ENCODE measurements around the gene C1QB.

C1QB gene

DNA sequence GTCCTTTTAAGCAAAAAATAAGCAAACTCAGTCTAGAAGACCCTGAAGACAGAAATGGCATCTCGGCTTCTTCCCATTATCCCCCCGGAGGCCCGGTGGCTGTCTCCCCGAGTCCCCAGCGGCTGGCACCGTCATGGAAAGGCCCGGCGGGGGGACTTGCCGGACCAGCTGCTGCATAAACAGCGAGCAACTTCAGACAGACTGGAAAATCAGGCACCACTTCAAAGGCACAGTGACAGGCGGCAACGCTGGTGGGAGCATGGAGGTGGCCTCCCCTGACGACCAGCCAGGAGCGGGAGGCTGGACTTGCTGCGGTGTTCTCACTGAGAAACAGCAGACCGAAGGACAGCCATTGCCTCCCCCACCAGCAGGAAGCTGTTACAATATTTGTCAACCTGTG is 35.0 kb upstream of the C1QB start:
- peaks cover 88% of the 10 kb centered on the region for H3K27me3 ChIP-seq (replicated peaks; ENCODE audit: control insufficient read depth, insufficient read depth, low read length)

DNA sequence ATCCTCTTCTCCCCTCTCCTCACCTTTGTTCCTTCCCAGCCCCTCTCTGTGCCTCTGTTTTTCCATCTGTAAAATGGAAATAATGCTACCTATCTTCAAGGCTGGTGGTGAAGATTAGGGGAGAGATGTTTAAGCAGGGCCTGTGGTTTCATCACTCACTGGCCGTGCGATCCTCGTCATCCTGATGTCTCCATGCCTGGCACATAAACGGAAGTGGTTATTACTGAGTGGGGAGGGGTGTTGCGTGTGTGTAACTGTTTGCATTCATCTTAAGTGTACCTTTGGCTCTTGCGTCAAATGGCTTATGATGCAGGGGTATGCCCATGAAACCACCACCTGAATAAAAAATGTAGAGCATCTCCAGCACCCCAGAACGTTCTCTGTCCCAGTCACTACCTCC is 33.8 kb upstream of the C1QB start:
- DNase-seq (ENCODE audit: low read depth), result no peak
- Histone ChIP-seq H3K9ac (ENCODE audit: low read length) (no peak overlapping the region), H3K27me3 (replicated peaks; ENCODE audit: control insufficient read depth, insufficient read depth, low read length) (peaks cover 81% of the 10 kb centered on the region), H3K9me3 (ENCODE audit: control insufficient read depth, low read length) (no peaks in the 10 kb centered on the region), H3K4me1 (ENCODE audit: control insufficient read depth, insufficient read depth, low read length) (no peaks in the 10 kb centered on the region), H3K36me3 (ENCODE audit: control insufficient read depth, insufficient read depth, low read length, severe bottlenecking) (no peaks in the 10 kb centered on the region), H3K4me3 (ENCODE audit: low read length) (no peak overlapping the region)

More for the DNA sequence above, 35.0 kb upstream of the C1QB start:
- no peak for DNase-seq (ENCODE audit: low read depth)
- H3K9me3 ChIP-seq (ENCODE audit: control insufficient read depth, low read length), result no peaks in the 10 kb centered on the region
- no peaks in the 10 kb centered on the region for H3K36me3 ChIP-seq (ENCODE audit: control insufficient read depth, insufficient read depth, low read length, severe bottlenecking)
- H3K4me1 ChIP-seq (ENCODE audit: control insufficient read depth, insufficient read depth, low read length), result no peaks in the 10 kb centered on the region
- H3K4me3 ChIP-seq (ENCODE audit: low read length), result no peak overlapping the region
- H3K9ac ChIP-seq (ENCODE audit: low read length), result no peak overlapping the region

DNA sequence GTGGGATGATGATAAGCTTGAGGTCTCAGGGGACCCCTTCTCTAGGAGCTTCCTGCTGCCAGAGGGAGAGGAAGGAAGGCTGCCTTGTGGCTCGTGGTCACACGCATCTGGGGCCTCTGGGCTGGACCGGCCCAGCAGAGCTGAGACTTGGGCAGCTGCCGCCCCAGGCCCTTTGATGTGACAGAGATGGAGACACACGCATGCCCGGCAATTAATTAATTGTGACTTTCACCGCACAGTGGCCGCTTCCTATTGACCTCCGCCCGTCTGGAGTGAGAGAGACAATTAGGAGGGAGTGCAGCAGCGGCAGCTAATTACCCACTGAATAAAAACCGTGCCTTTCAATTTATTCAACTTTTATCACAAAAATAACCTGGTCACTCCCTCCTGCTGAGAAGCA is 33.2 kb upstream of the C1QB start:
- Histone ChIP-seq H3K9ac (ENCODE audit: low read length) (no peak overlapping the region), H3K4me3 (ENCODE audit: low read length) (no peak overlapping the region), H3K9me3 (ENCODE audit: control insufficient read depth, low read length) (no peaks in the 10 kb centered on the region), H3K4me1 (ENCODE audit: control insufficient read depth, insufficient read depth, low read length) (no peaks in the 10 kb centered on the region), H3K36me3 (ENCODE audit: control insufficient read depth, insufficient read depth, low read length, severe bottlenecking) (no peaks in the 10 kb centered on the region), H3K27me3 (replicated peaks; ENCODE audit: control insufficient read depth, insufficient read depth, low read length) (peaks cover 81% of the 10 kb centered on the region)
- DNase-seq (ENCODE audit: low read depth), result no peak

DNA sequence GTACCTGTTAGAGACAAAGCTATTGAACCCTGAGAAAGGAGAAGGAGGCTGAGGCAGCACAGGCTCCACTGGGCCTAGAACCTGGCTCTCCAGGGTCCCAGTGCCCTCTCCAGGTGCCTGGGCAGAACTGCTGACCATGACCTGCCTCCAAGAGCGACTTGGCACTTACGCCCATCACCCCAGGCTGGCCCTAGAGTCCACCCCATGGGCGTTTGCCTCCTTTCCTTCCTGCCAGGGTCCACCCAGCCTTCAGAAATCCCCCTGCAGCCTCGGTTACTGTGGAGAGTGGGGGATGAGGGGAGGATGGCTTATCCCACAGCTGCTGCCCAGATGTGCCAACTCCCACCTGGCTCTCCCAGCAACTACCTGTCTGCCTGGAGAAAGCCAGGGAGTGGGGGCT is 31.3 kb upstream of the C1QB start:
- DNase-seq (ENCODE audit: low read depth), result no peak
- Histone ChIP-seq H3K36me3 (ENCODE audit: control insufficient read depth, insufficient read depth, low read length, severe bottlenecking) (no peaks in the 10 kb centered on the region), H3K4me1 (ENCODE audit: control insufficient read depth, insufficient read depth, low read length) (no peaks in the 10 kb centered on the region), H3K4me3 (ENCODE audit: low read length) (no peak overlapping the region), H3K9me3 (ENCODE audit: control insufficient read depth, low read length) (no peaks in the 10 kb centered on the region), H3K9ac (ENCODE audit: low read length) (no peak overlapping the region), H3K27me3 (replicated peaks; ENCODE audit: control insufficient read depth, insufficient read depth, low read length) (peaks cover 83% of the 10 kb centered on the region)

DNA sequence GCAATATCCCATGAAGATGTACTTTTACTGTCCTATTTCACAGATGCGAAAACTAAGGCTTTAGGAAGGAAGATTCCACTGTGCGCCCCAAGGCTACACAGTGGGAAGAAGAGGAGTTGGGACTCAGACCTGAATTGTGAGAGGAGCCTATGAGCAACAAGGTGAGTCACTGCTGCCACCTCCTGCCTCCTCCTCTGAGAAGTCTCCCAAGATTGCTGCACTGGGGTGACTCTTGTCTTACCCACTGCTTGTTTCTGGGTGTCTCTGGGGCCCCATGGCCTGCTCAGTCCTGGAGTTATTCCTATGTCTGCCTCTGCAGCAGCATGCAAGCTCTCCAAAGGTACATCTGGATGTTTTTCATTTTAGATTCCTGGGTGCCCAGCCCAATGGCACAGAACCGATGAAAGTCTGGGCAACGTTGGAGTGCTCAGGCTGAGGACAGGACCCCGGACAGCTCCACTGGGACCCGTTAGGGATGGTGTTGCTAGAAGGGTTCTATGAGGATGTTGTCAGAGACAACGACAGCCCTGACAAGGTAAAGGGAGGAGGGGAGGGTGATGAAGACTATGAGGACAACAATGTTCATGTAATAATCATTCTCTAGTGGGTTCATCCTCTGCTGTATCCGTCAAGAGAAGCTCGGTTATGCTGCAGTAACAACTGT is 27.6 kb upstream of the C1QB start:
- Histone ChIP-seq H3K9ac (ENCODE audit: low read length) (no peak overlapping the region), H3K9me3 (ENCODE audit: control insufficient read depth, low read length) (no peaks in the 10 kb centered on the region), H3K36me3 (ENCODE audit: control insufficient read depth, insufficient read depth, low read length, severe bottlenecking) (no peaks in the 10 kb centered on the region), H3K4me3 (ENCODE audit: low read length) (no peak overlapping the region), H3K27me3 (replicated peaks; ENCODE audit: control insufficient read depth, insufficient read depth, low read length) (peaks cover 85% of the 10 kb centered on the region), H3K4me1 (ENCODE audit: control insufficient read depth, insufficient read depth, low read length) (no peaks in the 10 kb centered on the region)
- peak; percentile 22 for DNase-seq (ENCODE audit: low read depth)

DNA sequence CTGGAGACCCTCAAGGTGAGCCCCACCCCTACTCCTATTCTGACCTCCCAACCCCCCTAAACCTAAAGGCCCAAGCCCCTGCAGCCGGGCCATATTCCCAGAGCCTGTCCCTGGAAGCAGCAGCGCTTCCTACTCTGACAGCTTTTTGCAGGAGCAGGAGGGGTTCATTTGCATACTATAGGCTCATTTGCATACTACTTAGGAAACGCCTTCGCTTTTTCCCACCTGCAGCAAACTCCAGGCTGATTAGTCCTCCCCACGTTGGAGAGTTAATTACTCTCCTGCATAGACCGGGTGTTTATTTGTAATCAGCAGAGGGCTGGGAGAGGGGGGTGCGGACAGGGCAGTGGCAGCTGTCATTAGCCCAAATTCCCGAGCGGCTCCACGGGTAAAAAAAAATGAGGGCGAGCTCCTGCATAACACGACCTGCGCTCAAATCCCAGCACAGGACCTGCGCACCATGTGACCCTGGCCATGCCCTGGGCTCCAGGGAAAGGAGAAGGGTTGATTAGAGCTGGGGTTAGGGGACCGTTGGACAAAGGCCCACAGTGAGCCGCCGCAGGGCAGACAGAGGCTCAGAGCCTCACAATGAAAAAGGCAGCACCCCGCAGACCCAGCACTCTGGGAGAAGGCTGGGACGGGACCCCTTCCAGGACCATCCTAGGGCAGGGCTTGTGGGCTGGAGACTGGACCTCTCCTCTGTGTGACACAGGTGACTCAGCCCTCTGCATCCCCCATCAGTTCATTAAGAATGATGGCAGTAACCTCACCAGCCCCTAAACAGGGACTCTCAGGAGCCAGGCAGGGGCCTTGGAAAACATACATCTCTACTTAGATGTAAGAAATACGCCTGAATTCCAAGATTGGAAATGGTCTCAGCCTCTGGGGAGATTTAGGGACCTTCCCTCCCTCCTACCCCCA is 26.5 kb upstream of the C1QB start:
- Histone ChIP-seq H3K4me3 (ENCODE audit: low read length) (no peak overlapping the region), H3K27me3 (replicated peaks; ENCODE audit: control insufficient read depth, insufficient read depth, low read length) (peaks cover 80% of the 10 kb centered on the region)
- DNase-seq (ENCODE audit: low read depth), result no peak

DNA sequence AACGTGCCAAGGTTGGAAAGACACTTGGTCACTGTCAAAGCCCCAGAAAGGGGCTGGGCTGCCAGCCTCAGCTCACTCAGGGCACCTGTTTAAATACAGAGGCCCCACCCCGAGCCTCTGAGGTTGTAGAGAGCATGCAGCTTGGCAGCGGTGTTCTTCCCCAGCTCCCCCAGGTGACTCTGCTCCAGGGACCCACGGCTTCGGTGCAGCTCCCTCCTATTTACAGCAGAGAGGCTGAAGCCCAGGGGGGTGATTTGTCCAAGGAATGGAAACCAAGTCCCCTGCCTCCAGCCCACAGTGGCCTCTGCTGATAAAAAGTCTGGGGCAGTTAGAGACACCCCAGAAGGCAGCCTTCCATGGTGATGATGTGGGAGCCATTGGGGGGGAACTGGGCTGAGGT is 25.7 kb upstream of the C1QB start:
- no peak for DNase-seq (ENCODE audit: low read depth)
- Histone ChIP-seq H3K4me3 (ENCODE audit: low read length) (no peak overlapping the region), H3K36me3 (ENCODE audit: control insufficient read depth, insufficient read depth, low read length, severe bottlenecking) (no peaks in the 10 kb centered on the region), H3K27me3 (replicated peaks; ENCODE audit: control insufficient read depth, insufficient read depth, low read length) (peaks cover 73% of the 10 kb centered on the region), H3K9ac (ENCODE audit: low read length) (no peak overlapping the region), H3K9me3 (ENCODE audit: control insufficient read depth, low read length) (no peaks in the 10 kb centered on the region), H3K4me1 (ENCODE audit: control insufficient read depth, insufficient read depth, low read length) (no peaks in the 10 kb centered on the region)

More for the DNA sequence above, 26.5 kb upstream of the C1QB start:
- Histone ChIP-seq H3K9me3 (ENCODE audit: control insufficient read depth, low read length) (no peaks in the 10 kb centered on the region), H3K36me3 (ENCODE audit: control insufficient read depth, insufficient read depth, low read length, severe bottlenecking) (no peaks in the 10 kb centered on the region), H3K9ac (ENCODE audit: low read length) (no peak overlapping the region), H3K4me1 (ENCODE audit: control insufficient read depth, insufficient read depth, low read length) (no peaks in the 10 kb centered on the region)

DNA sequence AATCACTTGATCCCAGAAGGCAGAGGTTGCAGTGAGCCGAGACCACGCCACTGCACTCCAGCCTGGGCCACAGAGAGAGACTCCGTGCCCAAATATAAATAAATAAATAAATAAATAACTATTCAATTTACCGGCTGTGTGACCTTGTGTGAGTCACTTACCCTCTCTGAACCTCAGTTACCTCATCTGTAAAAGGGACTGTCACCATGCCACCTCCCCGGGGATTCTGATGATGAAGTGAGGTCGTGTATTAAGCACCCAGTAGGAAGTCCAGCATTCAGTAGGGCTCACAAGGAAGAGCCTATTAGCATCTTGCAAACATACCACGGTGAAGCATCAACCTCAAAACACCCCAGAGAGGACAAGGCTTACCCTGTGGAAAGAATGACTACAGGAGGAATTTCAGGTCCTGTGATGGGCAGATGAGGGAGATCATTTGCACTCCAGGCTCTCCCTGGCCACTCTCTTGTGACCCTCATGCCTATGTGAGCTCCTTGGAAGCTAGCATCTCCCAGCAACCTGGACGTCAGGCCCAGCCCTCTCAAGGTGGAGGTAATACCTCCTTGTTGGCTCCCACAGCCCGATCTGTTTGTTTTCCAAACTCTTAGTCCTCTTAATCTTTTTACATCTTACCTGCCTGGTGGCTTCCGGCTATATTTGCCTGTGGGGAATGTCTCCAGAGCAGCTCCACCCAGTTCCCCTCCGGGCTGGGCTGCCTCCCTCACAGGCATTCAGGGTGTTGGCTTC is 24.2 kb upstream of the C1QB start:
- Histone ChIP-seq H3K9me3 (ENCODE audit: control insufficient read depth, low read length) (no peaks in the 10 kb centered on the region), H3K4me1 (ENCODE audit: control insufficient read depth, insufficient read depth, low read length) (no peaks in the 10 kb centered on the region), H3K27me3 (replicated peaks; ENCODE audit: control insufficient read depth, insufficient read depth, low read length) (peaks cover 77% of the 10 kb centered on the region), H3K36me3 (ENCODE audit: control insufficient read depth, insufficient read depth, low read length, severe bottlenecking) (no peaks in the 10 kb centered on the region), H3K4me3 (ENCODE audit: low read length) (no peak overlapping the region), H3K9ac (ENCODE audit: low read length) (no peak overlapping the region)
- DNase-seq (ENCODE audit: low read depth), result no peak

DNA sequence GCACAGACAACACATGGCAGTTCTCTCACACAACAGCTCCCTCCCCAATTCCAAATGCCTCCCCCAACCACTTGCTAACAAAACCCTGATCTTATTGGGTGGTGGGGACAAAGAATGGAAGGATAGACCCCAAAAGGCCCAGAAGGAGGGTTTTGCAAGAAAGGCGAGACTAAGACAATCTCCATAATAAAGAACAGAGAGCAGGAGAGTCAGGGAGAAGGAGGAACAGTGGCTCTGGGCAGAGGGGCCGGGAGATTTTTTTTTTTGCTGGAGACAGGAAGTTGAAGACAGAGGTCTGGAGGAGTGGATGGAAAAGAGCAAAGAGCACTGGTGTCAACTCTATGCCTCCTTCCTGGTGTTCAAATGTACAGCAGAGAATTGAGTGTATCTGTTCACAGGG is 23.1 kb upstream of the C1QB start:
- no peaks in the 10 kb centered on the region for H3K4me1 ChIP-seq (ENCODE audit: control insufficient read depth, insufficient read depth, low read length)

DNA sequence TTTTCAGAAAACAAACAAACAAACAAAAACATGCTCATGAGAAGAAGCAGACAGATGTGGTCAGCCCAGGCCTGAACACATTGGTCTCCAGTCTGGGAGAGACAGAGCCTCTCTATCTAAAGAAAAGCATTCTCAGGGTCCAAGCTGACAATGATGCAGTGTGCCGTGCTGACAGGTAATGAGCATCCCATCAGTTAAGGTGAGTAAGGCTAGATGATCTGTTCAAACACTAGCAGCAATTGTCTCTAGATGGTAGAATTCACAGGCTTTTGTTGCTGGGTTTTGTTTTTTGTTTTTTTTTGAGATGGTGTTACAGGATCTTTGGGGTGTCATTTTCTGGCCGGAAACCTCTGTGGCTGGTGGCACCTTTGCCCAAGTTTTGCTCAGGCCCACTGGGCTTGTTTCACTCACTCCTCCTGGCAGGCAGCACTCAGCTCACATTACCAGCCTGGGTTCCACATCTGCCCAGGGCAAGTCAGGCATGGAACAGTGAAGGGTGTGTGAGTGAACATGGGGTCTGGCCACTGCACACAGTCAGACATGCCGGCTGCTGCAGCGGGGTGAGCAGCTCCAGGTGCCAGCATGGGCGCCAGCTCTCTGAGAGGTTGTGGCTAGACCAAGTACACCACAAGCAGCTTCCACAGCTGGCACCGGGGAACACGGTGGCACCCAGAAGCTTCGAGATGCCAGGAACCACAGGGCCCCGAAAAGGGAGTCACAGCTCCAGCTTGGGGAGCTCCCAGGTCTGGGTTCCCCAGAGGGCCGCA is 19.2 kb upstream of the C1QB start:
- Histone ChIP-seq H3K4me1 (ENCODE audit: control insufficient read depth, insufficient read depth, low read length) (peaks cover 9% of the 10 kb centered on the region), H3K4me3 (ENCODE audit: low read length) (no peak overlapping the region), H3K9ac (ENCODE audit: low read length) (no peak overlapping the region), H3K36me3 (ENCODE audit: control insufficient read depth, insufficient read depth, low read length, severe bottlenecking) (no peaks in the 10 kb centered on the region), H3K27me3 (replicated peaks; ENCODE audit: control insufficient read depth, insufficient read depth, low read length) (peaks cover 41% of the 10 kb centered on the region), H3K9me3 (ENCODE audit: control insufficient read depth, low read length) (no peaks in the 10 kb centered on the region)
- DNase-seq (ENCODE audit: low read depth), result no peak

More for the DNA sequence above, 23.1 kb upstream of the C1QB start:
- H3K9me3 ChIP-seq (ENCODE audit: control insufficient read depth, low read length), result no peaks in the 10 kb centered on the region
- no peaks in the 10 kb centered on the region for H3K36me3 ChIP-seq (ENCODE audit: control insufficient read depth, insufficient read depth, low read length, severe bottlenecking)
- no peak overlapping the region for H3K9ac ChIP-seq (ENCODE audit: low read length)
- no peak overlapping the region for H3K4me3 ChIP-seq (ENCODE audit: low read length)
- DNase-seq (ENCODE audit: low read depth), result no peak
- peaks cover 73% of the 10 kb centered on the region for H3K27me3 ChIP-seq (replicated peaks; ENCODE audit: control insufficient read depth, insufficient read depth, low read length)

Data from adipocyte (in vitro differentiated cells).